ENCODE measurements around the gene EPB41. TPM values are rescaled to one million over a fixed set of nuclear protein-coding genes. Genes with fewer than 3 reads are reported as not detected.
"Not testable (repeated sequence)": the region's sequence is repeated elsewhere in the genome, so short reads cannot be mapped to it uniquely, and the experiment has no call there.

EPB41 gene
- total and polyA plus RNA-seq, 2 experiments from 2014 or later = 26.8 to 112 TPM

- no peak overlapping the region for H3K4me3 ChIP-seq
- H3K27ac ChIP-seq (ENCODE audit: low read depth) = no peak overlapping the region
- H3K4me2 ChIP-seq = no peak overlapping the region
- H3F3A ChIP-seq (replicated peaks; ENCODE audit: low read depth) = no peaks in the 10 kb centered on the region
- no peak overlapping the region for H3K4me3 Mint-ChIP-seq
- no peak overlapping the region for H3K27ac Mint-ChIP-seq
- H4K20me1 ChIP-seq (replicated peaks; ENCODE audit: insufficient read depth) = no peaks in the 10 kb centered on the region
- peaks cover 28% of the 10 kb centered on the region for H3K36me3 Mint-ChIP-seq (ENCODE audit: low read depth)
- no peak overlapping the region for H2AFZ ChIP-seq
- no peaks in the 10 kb centered on the region for H3K9me3 Mint-ChIP-seq
- DNase-seq (ENCODE audit: low spot score) (no peak), ATAC-seq (no peak)
- H3K27me3 Mint-ChIP-seq (ENCODE audit: insufficient read depth, low read depth, poor library complexity) = no peaks in the 10 kb centered on the region
- H3K9me2 ChIP-seq (ENCODE audit: insufficient read depth) = no peaks in the 10 kb centered on the region
- no peaks in the 10 kb centered on the region for H3K79me2 ChIP-seq (replicated peaks; ENCODE audit: insufficient read depth)
- H3K27me3 ChIP-seq (ENCODE audit: insufficient read depth) = no peaks in the 10 kb centered on the region
- TF ChIP-seq ZNF114 (CRISPR knock-in tag; IDR thresholded peaks at IDR 0.05) (no peak), ZNF331 (CRISPR knock-in tag; IDR thresholded peaks at IDR 0.05; ENCODE audit: low read depth) (no peak), CTCF (conservative IDR thresholded peaks at IDR 0.05; ENCODE audit: low read depth in 2 of 2) (no peak), JUNB (IDR thresholded peaks at IDR 0.05; ENCODE audit: unreplicated experiment) (no peak), ETS1 (IDR thresholded peaks at IDR 0.05) (no peak)
- peaks cover 14% of the 10 kb centered on the region for H3K4me1 Mint-ChIP-seq
- H3K4me1 ChIP-seq (ENCODE audit: insufficient read depth) = peaks cover 7% of the 10 kb centered on the region
- no peaks in the 10 kb centered on the region for H3K36me3 ChIP-seq (ENCODE audit: insufficient read depth)
These were observed 186.1 kb downstream of the EPB41 start for GRCh38 chr1:29100487-29100886.

- no peak overlapping the region for H3K4me3 ChIP-seq
- H3K9me2 ChIP-seq (ENCODE audit: insufficient read depth) = no peaks in the 10 kb centered on the region
- H3K4me2 ChIP-seq = no peak overlapping the region
- no peaks in the 10 kb centered on the region for H3K4me1 Mint-ChIP-seq
- no peak overlapping the region for H3K27ac Mint-ChIP-seq
- H3K4me3 Mint-ChIP-seq = no peak overlapping the region
- no peaks in the 10 kb centered on the region for H3K27me3 ChIP-seq (ENCODE audit: insufficient read depth)
- DNase-seq (ENCODE audit: low spot score) (no peak), ATAC-seq (no peak)
- H3K27ac ChIP-seq (ENCODE audit: low read depth) = no peak overlapping the region
- TF ChIP-seq CREB1 (CRISPR knock-in tag; IDR thresholded peaks at IDR 0.05; ENCODE audit: low read depth) (no peak), JUNB (IDR thresholded peaks at IDR 0.05; ENCODE audit: unreplicated experiment) (no peak), ETS1 (IDR thresholded peaks at IDR 0.05) (no peak), NANOG (IDR thresholded peaks at IDR 0.05; ENCODE audit: borderline replicate concordance) (no peak)
- peaks cover 22% of the 10 kb centered on the region for H3K36me3 Mint-ChIP-seq (ENCODE audit: low read depth)
- H3K27me3 Mint-ChIP-seq (ENCODE audit: insufficient read depth, low read depth, poor library complexity) = peaks cover 6% of the 10 kb centered on the region
- no peaks in the 10 kb centered on the region for H3K9me3 Mint-ChIP-seq
- H3K36me3 ChIP-seq (ENCODE audit: insufficient read depth) = 0 out of 2 replicates have a peak, but pooled peaks cover 6% of the 10 kb centered on the region
- H2AFZ ChIP-seq = no peak overlapping the region
- H3K79me2 ChIP-seq (replicated peaks; ENCODE audit: insufficient read depth) = no peaks in the 10 kb centered on the region
- H4K20me1 ChIP-seq (replicated peaks; ENCODE audit: insufficient read depth) = no peaks in the 10 kb centered on the region
- H3F3A ChIP-seq (replicated peaks; ENCODE audit: low read depth) = no peaks in the 10 kb centered on the region
- H3K4me1 ChIP-seq (ENCODE audit: insufficient read depth) = no peaks in the 10 kb centered on the region
These were observed 191.5 kb downstream of the EPB41 start for GRCh38 chr1:29105822-29106221.

- not testable (repeated sequence) for H3K36me3 ChIP-seq (ENCODE audit: insufficient read depth); H3K4me3 ChIP-seq; DNase-seq (ENCODE audit: low spot score); H3K27ac ChIP-seq (ENCODE audit: low read depth); H3K27me3 ChIP-seq (ENCODE audit: insufficient read depth); H4K20me1 ChIP-seq (replicated peaks; ENCODE audit: insufficient read depth); H3K9me2 ChIP-seq (ENCODE audit: insufficient read depth); H3K27ac Mint-ChIP-seq; H3K9me3 Mint-ChIP-seq; H2AFZ ChIP-seq; H3K4me2 ChIP-seq; H3K4me3 Mint-ChIP-seq; H3K79me2 ChIP-seq (replicated peaks; ENCODE audit: insufficient read depth); ATAC-seq; H3F3A ChIP-seq (replicated peaks; ENCODE audit: low read depth); H3K27me3 Mint-ChIP-seq (ENCODE audit: insufficient read depth, low read depth, poor library complexity); H3K4me1 ChIP-seq (ENCODE audit: insufficient read depth)
- Mint-ChIP-seq H3K4me1 (peaks cover 13% of the 10 kb centered on the region), H3K36me3 (ENCODE audit: low read depth) (peaks cover 22% of the 10 kb centered on the region; the same call in 2 of the 3 replicates)
These were observed 193.7 kb downstream of the EPB41 start for GRCh38 chr1:29108041-29108440.
